Astrocyte (in vitro differentiated cells and primary cell): ENCODE data around the gene DNAJC17.

ENCODE experiments used
- CTCF ChIP-seq: IDR thresholded peaks from 2 replicates; pipeline ENCODE4 v1.5.1; 2011; ENCODE audit warnings: low read depth, mild to moderate bottlenecking, inconsistent platforms, low read length, moderate library complexity; ENCODE audit not compliant: insufficient read depth
- EZH2 ChIP-seq: IDR thresholded peaks from 2 replicates; pipeline ENCODE4 v1.6.1; 2012; ENCODE audit warnings: mild to moderate bottlenecking, low read length, inconsistent platforms; ENCODE audit not compliant: insufficient read depth

- TF ChIP-seq EZH2 (no peak), CTCF (no peak)
Observed at GRCh38 chr15:40828447-40829036, 21.3 kb upstream of the DNAJC17 start, which contains the start of gene PPP1R14D.
